Raji (cell line): ENCODE results near the gene ACBD3.

Source experiments
- POLR2A ChIP-seq: IDR thresholded peaks from 2 replicates; pipeline ENCODE4 v1.6.1; 2011; ENCODE audit warnings: low read depth, low read length, control low read depth; ENCODE audit not compliant: insufficient read depth

The ACBD3 gene

DNA sequence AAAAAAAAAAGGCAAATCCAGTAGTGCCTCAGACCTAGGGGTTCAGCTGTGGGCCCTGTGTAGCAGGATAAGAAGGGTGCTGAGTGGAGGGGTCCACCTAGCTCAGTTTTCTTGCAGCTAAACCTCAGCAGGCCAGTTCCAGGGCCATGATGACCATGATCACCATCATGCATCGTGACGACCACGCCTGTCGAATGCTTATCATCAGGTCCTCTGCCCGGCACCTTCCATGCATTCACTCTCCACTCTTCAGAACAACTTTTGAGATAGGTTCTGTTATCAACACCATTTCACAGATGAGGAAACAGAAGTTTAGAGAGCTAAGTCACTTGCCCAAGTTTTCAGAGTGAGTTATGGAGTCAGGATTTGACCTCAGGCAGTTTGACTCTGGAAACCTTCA is 54.9 kb downstream of the ACBD3 start:
- no peak for TF ChIP-seq POLR2A

DNA sequence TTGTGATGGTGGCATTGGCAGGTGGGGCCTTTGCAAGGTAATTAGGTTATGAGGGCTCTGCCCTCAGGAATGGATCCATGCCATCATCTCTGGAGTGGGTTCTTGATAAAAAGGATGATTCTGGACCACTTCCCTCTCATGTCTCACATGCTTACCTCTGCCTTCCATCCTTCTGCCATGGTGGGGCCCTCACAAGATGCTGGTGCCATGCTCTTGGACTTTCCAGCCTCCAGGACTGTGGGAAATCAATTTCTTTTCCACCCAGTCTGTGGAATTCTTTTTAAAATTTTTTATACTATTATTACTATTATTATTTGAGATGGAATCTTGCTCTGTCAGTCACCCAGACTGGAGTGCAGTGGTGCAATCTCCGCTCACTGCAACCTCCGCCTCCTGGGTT is 57.3 kb downstream of the ACBD3 start:
- no peak for TF ChIP-seq POLR2A

DNA sequence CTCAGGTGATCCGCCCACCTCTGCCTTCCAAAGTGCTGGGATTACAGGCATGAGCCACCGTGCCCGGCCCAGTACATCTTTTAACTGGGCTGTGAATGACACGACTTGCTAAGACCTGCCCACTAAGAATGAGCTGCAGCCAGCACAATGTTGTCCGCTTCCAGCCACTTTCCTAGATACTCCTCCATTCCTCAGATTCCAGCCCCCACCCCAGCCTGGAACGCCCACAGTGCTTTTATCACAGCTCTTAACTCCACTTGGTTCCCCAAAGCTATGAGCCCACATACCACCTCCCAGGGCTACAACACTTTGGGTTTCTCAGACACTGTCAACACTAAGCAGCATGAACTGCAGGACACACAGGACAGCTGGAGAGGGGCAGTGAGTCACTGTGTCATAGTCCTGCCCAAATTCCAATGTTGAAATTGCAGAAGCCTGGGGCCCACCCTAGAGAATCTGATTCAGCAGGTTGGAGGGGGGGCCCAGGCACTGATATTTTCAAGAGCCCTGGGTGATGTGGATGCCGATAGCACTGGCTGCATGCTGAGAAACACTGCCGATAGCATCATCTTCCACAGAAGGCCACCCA is 58.0 kb downstream of the ACBD3 start:
- no peak for TF ChIP-seq POLR2A

DNA sequence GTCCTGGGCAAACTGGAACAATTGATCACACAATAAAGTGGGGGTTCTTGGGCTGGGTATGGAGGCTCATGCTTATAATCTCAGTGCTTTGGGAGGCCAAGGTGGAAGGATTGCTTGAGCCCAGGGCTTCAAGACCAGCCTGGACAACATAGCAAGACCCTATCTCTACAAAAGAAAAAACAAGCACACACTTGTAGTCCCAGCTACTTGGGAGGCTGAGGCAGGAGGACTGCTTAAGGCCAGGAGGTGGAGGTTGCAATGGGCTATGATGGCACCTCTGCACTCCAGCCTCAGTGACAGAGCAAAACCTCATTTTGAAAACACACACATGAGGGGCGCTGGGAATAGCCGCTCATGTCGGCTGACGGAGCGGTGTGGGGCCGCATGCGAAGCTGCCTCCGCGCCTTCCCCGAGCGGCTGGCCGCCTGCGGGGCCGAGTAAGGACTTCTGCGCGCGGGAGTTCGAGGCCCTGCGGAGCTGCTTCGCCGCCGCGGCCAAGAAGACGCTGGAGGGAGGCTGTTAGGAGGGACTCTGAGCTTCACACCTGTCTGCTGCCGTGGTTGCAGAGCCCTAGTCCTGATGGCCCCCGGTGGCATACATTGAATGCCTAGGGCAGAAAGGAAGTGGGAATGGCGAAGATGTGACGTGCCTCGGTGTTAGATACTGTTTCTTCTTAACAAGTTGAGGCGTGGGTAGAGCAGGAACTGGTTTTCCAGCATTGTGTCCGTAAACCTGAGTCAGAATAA is 59.5 kb downstream of the ACBD3 start:
- TF ChIP-seq POLR2A: no peak

DNA sequence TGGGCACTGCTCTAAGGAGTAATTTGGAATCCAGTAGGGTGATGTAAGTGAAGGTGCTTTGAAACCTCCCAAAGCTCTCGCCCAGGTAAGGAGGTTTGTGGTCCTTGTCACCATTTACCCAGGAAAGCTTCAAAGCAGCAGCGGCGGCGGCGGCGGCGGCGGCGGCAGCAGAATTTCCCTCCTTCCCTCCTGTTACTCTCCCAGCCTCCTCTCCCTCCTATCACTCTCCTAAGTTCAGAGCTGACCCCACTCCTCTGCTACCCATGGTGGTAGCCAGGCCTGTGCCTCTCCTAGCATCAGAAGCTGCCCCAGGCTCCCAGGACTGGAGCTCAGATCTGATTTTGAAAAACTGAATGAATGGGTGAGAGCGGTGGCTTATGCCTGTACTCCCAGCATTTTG is 60.7 kb downstream of the ACBD3 start:
- no peak for TF ChIP-seq POLR2A

DNA sequence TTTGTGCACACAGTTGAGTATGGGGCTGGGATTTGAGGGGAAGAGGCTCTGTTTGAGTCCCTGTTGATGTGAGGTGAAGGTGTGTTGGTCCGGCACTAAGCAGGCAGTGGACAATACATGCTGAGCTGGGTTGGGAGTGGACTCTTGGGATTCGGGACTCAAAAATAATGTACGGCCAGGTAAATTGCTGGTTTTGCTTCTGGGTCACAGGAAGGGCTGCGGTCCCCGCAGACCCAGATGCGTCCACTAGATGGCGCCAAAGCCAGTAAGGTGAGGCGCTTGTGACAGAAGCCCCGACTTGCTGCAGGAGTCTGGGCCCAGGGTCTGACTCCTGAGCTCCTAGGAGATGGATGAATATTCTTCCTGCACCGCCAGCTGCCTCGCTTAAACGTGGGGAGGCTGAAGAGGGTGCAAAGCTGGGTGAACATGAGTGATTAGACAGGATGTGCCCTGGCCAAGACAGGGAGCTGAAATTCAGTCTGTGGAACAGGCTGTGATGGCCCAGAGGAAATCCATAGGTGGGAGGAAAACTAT is 61.4 kb downstream of the ACBD3 start:
- TF ChIP-seq POLR2A: no peak

DNA sequence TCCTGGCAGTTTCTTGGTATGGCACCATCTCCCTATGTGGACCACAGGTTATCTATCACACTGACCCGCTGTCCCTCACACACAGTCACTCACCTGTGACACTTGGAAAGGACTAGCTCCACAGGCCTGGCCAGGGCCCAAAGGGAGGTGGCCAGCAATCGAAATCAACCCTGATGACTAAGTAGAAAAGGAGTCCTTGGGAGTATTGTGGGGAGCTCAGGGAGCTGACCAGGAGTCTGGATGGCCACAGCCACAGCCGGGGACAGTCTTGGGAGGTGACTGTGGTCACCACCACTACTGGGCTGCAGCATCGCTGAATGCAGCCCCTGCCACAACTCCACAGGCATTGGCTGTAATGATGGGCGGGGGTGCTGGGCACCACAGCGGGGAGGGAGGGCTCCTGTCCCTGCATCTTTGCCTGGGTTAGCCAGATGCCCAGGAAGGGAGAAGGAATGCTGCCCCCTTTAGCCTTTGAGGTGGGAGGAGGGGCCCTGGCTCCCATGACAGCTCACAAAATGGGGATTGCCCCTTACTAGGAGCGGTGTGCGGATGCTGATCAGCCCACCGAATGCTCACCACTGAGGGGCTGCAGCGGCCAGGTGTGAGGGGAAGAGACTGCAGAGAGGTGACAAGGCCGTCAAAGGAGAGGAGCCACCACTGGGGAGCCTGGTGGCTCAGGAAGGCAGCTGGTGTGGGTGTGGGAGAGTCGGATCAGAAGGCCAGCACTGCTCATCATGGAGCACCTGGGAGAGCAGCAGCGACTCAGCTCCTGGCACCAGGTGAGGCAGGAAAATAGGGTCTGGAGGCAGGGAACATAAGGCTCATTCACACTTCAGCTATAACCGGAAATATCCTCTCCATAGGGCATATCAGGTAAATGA is 62.7 kb downstream of the ACBD3 start:
- TF ChIP-seq POLR2A: no peak

DNA sequence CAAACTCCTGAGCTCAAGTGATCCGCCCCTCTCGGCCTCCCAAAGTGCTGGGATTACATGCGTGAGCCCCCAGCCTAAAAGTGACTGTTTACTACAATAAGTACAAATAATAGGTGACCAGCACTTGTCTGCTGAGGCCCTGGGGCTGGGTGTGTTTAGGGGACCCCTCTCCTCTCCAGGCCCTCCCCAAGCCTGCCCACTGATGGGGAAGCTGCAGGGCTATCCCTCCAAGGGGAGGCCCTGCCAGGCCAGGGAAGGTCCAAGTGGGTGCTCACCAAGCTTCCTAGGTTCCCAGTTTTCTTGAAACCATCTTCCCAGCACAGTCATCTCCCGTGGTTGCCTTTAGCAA is 63.4 kb downstream of the ACBD3 start:
- TF ChIP-seq POLR2A: no peak

DNA sequence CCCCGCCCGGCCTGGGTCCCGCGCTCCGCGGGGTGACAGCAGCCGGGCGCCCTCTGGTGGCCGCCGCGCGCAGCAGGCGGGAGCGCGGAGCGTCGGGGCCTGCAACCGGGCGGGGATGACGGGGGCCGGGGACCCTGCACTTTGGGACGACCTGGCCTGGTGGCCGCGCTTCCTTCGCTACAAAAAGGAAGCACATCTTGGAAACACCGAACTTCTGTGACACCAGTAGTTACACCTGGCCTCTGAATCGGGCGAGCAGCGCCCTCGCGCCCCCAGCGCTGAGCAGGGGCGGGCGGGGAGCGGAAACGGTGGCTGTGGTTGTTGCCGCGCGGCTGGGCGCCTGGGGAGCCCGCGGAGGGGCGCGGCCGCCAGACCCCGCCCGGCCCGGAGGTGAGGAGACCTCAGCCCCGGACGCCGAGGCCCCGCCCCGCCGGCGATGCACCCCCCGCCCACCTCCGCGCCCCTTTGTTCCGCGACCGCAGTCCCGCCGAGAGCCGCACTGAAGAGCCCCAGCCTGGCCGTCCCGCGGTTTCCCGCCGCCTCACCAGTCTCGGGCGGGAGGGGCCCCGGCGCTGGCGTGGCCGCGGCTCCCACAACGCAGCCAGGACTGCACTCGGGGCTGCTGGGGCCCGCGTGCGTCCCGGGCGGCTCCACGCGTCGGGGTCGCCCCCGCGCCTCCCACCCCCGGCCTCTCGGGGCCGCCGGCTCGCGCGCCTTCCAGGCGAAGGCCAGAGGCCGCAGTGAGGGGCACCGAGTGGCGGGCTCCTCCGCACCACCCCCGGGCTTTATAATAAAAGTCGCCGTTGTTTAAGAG is 64.7 kb downstream of the ACBD3 start:
- TF ChIP-seq POLR2A: peak; percentile 67

DNA sequence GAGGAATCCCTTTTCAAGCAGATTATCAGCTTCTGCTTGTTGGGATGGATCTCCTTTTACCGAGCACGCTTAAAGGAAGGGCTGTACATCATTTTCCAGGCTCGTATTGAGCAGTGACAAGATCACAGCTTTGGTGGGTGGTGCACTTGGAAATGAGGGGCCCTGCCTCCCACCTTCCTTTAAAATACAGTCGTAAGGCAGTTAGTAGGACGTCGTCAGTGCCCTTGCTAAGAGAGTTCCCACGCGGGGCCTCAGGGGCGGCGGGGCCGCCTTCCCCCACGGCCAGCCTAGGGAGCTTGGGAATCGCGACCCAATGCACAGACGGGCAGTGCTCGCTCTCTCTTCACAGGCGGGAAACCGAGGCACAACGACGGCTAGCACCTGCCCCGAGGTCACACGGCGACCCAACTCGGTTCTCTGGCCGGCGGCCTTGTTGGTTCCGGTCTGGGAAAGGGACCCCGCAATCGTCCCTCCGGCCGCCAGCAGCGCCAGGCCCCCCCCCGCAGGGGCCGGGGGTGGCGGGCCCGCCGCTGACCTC is 65.4 kb downstream of the ACBD3 start:
- no peak for TF ChIP-seq POLR2A

DNA sequence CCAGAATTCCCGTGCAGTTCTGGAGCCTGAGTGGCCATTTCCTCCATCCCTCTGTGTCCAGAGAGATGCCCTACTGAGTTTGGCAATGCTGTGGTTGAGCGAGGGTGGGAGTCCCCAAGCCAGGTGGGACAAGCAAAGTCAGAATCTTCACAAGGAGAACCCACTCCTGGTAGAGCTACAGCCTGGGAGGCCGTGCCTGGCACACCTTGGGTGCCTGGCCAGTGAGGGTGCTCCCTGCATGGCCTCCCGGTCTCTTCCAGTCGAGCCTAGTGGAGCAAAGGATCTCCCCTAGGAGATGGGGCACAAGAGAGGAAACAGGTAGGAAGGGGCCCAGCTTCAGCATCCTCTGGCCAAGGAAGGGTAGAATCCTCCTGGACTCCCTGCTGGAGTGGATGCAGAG is 66.1 kb downstream of the ACBD3 start:
- no peak for TF ChIP-seq POLR2A

DNA sequence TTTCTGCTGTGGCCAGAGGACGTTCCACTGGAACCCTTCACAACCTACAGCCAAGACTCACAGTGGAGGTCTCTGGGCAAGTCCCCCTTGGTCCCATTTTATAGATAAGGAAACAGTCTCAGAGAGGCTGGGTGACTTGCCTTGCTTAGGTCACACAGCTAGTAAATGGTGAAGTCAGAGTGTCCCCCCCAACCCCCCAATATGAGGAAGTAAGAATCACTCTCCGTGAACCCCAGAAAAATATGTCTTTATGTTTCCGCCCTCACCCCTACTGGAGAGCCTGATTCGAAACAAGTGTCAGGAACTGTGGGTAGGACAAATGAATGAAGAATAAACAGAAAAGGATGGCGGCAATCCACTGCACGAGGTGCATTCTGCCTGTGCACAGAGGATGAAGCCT is 67.4 kb downstream of the ACBD3 start:
- TF ChIP-seq POLR2A: no peak

DNA sequence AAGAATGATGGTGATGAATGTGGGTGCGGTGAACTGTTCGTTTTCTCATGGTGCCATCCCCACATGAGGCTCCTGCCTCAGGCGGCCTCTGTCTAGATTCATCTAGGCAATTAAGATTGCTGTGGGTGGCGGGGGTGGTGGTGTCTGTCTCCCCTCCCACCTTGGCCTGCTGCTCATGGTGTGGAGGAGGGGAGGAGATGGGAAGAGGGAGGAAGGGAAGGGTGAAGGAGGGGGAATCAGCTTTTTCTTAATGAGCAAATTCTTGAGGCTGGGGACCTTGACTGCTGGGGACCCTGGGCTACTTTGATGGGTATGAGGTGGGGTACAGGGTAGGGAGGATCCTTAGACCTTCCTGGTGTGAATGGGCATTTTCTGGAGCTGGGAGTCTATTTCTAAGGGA is 68.2 kb downstream of the ACBD3 start:
- no peak for TF ChIP-seq POLR2A

DNA sequence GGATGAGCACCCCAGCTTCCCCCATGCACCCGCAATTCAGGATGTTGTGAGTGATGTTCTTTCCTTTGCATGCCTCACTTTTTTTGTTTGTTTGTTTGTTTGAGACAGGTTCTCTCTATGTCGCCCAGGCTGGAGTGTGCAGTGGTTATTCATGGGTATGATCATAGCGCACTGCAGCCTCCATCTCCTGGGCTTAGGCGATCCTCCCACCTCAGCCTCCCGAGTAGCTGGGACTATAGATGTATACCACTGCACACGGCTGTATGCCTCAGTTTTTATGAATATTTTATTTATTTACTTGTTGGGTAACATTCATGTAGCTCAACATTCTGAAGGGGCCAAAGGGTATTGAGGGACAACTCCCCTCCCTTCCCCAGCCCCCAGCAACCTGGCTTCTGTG is 69.2 kb downstream of the ACBD3 start:
- no peak for TF ChIP-seq POLR2A

DNA sequence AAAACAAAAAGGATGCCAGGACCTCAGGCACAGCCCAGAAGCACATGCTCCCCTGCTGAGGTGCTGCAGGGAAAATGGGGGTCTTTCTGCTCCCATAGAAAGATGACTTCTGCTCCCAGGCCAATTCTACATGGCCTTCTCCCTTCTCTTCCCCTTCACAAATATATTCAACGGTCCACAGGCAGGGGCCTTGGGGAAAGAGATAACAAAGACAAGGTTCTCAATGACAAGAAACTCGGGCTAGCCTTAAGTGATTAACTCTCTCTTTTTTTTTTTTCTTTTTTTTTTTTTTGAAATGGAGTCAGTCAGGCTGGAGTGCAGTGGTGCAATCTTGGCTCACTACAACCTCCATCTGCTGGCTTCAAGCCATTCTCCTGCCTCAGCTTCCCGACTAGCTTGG is 69.9 kb downstream of the ACBD3 start:
- TF ChIP-seq POLR2A: no peak
